GM19455 (cell line): ENCODE results near the gene LRRC23.
"Not testable (repeated sequence)": the region's sequence is repeated elsewhere in the genome, so short reads cannot be mapped to it uniquely, and the experiment has no call there.

Experiments
- ATAC-seq: cut with Tn5 transposase; IDR thresholded peaks from one replicate; pipeline ENCODE4 v1.9.1; 2021; ENCODE audit not compliant: unreplicated experiment

Gene LRRC23

GRCh38 chr12:6899837-6900519, 4.6 kb upstream of the LRRC23 start:
- no peak for ATAC-seq

GRCh38 chr12:6902448-6902847, 2.2 kb upstream of the LRRC23 start:
- no peak for ATAC-seq

- no peak for ATAC-seq
Observed at GRCh38 chr12:6903722-6904121, 900 bp upstream of the LRRC23 start.

GRCh38 chr12:6905414-6906040, 905 bp downstream of the LRRC23 start:
- ATAC-seq, result no peak

GRCh38 chr12:6908141-6908540, 3.5 kb downstream of the LRRC23 start:
- not testable (repeated sequence) for ATAC-seq

GRCh38 chr12:6909421-6910145, 5.0 kb downstream of the LRRC23 start:
- ATAC-seq, result no peak

GRCh38 chr12:6912164-6912935, 7.7 kb downstream of the LRRC23 start:
- ATAC-seq, result no peak

GRCh38 chr12:6914246-6914946, 9.8 kb downstream of the LRRC23 start, which contains the start of gene ENO2:
TSS of gene ENO2 (plus strand) at chr12:6914580. CDS start at chr12:6915833, 1,253 bp downstream.
- peak; percentile 78 for ATAC-seq

- no peak for ATAC-seq
Observed at GRCh38 chr12:6914947-6915788, 10.5 kb downstream of the LRRC23 start.

GRCh38 chr12:6915789-6916285, 11.2 kb downstream of the LRRC23 start:
- no peak for ATAC-seq

- ATAC-seq, result no peak
Observed at GRCh38 chr12:6916426-6917200, 12.0 kb downstream of the LRRC23 start.

GRCh38 chr12:6917491-6918231, 13.0 kb downstream of the LRRC23 start:
- no peak for ATAC-seq

- ATAC-seq, result no peak
Observed at GRCh38 chr12:6919588-6919987, 15.0 kb downstream of the LRRC23 start.

GRCh38 chr12:6921539-6921938, 16.9 kb downstream of the LRRC23 start:
- no peak for ATAC-seq

- no peak for ATAC-seq
Observed at GRCh38 chr12:6921996-6922946, 17.6 kb downstream of the LRRC23 start.

GRCh38 chr12:6923003-6923732, 18.5 kb downstream of the LRRC23 start:
- no peak for ATAC-seq
